Prostate gland (tissue), 2 donors: ENCODE data around the gene PSG3.
"Not testable (repeated sequence)": the region's sequence is repeated elsewhere in the genome, so short reads cannot be mapped to it uniquely, and the experiment has no call there.

Source experiments
- POLR2A ChIP-seq: fragments of 450-650 bp; IDR thresholded peaks from one replicate; pipeline ENCODE4 v1.6.1; 2016; ENCODE audit warnings: antibody characterized with exemption, mild to moderate bottlenecking
- POLR2AphosphoS5 ChIP-seq: sonication (generic); formaldehyde crosslinking; IDR thresholded peaks from one replicate; pipeline ENCODE4 v1.6.1; 2017; ENCODE audit warnings: antibody characterized with exemption
- TF ChIP-seq, protein P1 (sequence below), 4 experiments: fragments of 200-600 bp in 2 of 4; fragments of 450-650 bp in 2 of 4; sonication (generic) in 2 of 4; IDR thresholded peaks; 1 replicate in 3 of 4; 2 replicates in 1 of 4; pipeline ENCODE4 v1.5.1; 2016 to 2019; ENCODE audit warnings: antibody characterized with exemption in 4 of 4, mild to moderate bottlenecking in 2 of 4, moderate library complexity in 2 of 4

- TF ChIP-seq, protein P1, sequence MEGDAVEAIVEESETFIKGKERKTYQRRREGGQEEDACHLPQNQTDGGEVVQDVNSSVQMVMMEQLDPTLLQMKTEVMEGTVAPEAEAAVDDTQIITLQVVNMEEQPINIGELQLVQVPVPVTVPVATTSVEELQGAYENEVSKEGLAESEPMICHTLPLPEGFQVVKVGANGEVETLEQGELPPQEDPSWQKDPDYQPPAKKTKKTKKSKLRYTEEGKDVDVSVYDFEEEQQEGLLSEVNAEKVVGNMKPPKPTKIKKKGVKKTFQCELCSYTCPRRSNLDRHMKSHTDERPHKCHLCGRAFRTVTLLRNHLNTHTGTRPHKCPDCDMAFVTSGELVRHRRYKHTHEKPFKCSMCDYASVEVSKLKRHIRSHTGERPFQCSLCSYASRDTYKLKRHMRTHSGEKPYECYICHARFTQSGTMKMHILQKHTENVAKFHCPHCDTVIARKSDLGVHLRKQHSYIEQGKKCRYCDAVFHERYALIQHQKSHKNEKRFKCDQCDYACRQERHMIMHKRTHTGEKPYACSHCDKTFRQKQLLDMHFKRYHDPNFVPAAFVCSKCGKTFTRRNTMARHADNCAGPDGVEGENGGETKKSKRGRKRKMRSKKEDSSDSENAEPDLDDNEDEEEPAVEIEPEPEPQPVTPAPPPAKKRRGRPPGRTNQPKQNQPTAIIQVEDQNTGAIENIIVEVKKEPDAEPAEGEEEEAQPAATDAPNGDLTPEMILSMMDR (IDR thresholded peaks at IDR 0.05) = not testable (repeated sequence)
- not testable (repeated sequence) for TF ChIP-seq POLR2A, POLR2AphosphoS5
Measured at GRCh38 chr19:42710986-42711385, 29.3 kb downstream of the PSG3 start.
